GM18498 (cell line): ENCODE results near the gene IREB2.
"Not testable (repeated sequence)": the region's sequence is repeated elsewhere in the genome, so short reads cannot be mapped to it uniquely, and the experiment has no call there.

Source experiments
- ATAC-seq: cut with Tn5 transposase; IDR thresholded peaks from one replicate; pipeline ENCODE4 v1.9.1; 2021; ENCODE audit warnings: mild to moderate bottlenecking, moderate library complexity; ENCODE audit not compliant: unreplicated experiment

Gene IREB2

GRCh38 chr15:78431955-78432354 is 6.1 kb upstream of the IREB2 start:
- ATAC-seq, result no peak

GRCh38 chr15:78432664-78433063 is 5.4 kb upstream of the IREB2 start:
- ATAC-seq, result no peak

GRCh38 chr15:78434134-78434533 is 3.9 kb upstream of the IREB2 start:
- ATAC-seq, result no peak

GRCh38 chr15:78434711-78435110 is 3.3 kb upstream of the IREB2 start:
- ATAC-seq, result not testable (repeated sequence)

GRCh38 chr15:78437107-78437761 is 782 bp upstream of the IREB2 start:
- no peak for ATAC-seq

- no peak for ATAC-seq
Observed at GRCh38 chr15:78438619-78439285, 736 bp downstream of the IREB2 start.

- no peak for ATAC-seq
Observed at GRCh38 chr15:78440375-78441373, 2.7 kb downstream of the IREB2 start.

GRCh38 chr15:78444255-78444654 is 6.2 kb downstream of the IREB2 start:
- ATAC-seq, result no peak

GRCh38 chr15:78445875-78446274 is 7.9 kb downstream of the IREB2 start:
- ATAC-seq, result no peak

- no peak for ATAC-seq
Observed at GRCh38 chr15:78446551-78446950, 8.5 kb downstream of the IREB2 start.

GRCh38 chr15:78448441-78449219 is 10.6 kb downstream of the IREB2 start:
- no peak for ATAC-seq

GRCh38 chr15:78449220-78449999 is 11.4 kb downstream of the IREB2 start:
- no peak for ATAC-seq

- ATAC-seq, result no peak
Observed at GRCh38 chr15:78450285-78450858, 12.4 kb downstream of the IREB2 start.

- ATAC-seq, result no peak
Observed at GRCh38 chr15:78452485-78452884, 14.5 kb downstream of the IREB2 start.

GRCh38 chr15:78453447-78453846 is 15.4 kb downstream of the IREB2 start:
- ATAC-seq, result no peak

- no peak for ATAC-seq
Observed at GRCh38 chr15:78454992-78455391, 17.0 kb downstream of the IREB2 start.

GRCh38 chr15:78455749-78456148 is 17.7 kb downstream of the IREB2 start:
- ATAC-seq, result no peak

GRCh38 chr15:78456426-78456825 is 18.4 kb downstream of the IREB2 start:
- no peak for ATAC-seq

- ATAC-seq, result no peak
Observed at GRCh38 chr15:78457101-78457500, 19.1 kb downstream of the IREB2 start.

GRCh38 chr15:78460737-78461136 is 22.7 kb downstream of the IREB2 start:
- ATAC-seq, result no peak
